C4-2B (cell line): Measurements from ENCODE around the gene NFE2L2.

Experiments used
- CTCF ChIP-seq: fragments of 450-650 bp; conservative IDR thresholded peaks from 2 replicates; pipeline ENCODE4 v1.5.1; 2017; ENCODE audit warnings: mild to moderate bottlenecking
- ZFX ChIP-seq: fragments of 450-650 bp; IDR thresholded peaks from 2 replicates; pipeline ENCODE4 v1.6.1; 2017

DNA sequence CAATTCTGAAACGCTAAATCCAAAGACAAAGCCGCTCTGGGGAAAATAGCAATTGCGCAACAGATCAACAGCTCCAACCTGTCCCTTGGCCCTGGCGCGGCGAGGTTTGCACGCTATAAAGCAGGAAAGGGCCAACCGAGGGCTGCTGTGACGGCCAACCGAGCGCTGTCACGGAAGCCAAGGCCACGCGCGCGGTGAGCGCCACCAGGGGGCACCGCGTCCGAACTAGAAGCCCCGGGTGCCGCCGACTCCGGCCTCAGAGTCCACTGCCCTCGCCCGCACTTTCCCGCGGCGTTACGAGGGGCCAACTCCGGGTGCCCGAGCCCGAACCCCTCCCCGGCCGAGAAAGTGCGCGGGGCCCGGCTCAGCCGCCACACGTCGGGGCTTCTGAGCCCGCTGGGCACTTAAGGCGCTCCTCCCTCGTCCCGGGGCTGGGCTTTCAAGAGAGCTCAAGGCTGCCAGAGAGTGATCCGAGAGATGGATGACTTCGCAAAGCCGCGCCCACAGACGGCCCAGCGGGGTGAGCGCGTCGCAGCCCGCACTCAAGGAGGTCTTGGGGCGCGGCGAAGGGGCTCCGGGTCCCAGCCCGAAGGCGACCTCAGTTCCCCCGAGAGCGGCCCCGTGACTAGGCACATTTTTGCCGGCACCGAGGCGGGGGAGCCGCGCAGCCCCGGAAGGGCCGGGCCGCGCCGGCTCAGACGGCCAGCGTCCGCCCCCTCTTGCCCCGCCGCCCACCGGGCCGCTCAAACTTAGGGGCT lies 897 bp downstream of the NFE2L2 start:
- TF ChIP-seq CTCF = peak; percentile 89
- TF ChIP-seq ZFX = no peak
